Measurements from ENCODE around the gene SNCAIP. TPM values are rescaled to one million over a fixed set of nuclear protein-coding genes. Genes with fewer than 3 reads are reported as not detected.

The SNCAIP gene
- total RNA-seq, 4 donors from 2014 or later, result 0.88 to 13.0 (median 2.9) TPM

DNA sequence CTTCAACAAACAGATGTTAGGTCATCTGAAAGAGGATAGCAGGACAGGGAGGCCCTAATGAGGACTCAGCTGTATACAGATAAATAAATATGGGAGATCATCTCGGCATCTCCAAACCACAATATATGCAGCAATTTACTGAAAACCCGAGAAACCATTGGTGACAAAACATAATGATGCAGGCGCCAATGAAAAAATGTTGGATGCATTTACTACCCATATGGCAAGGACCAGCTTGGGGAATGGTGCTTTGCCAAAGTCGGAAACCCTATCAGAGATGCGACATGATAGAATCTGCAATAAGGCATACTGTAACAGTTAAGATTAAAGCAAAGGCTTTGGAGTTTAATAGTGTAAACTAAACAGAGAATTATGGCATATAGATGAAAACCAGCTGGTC is 92.0 kb downstream of the SNCAIP start:
- intact Hi-C loops (cut with DNase I; ENCODE audit: low total_unique reads), result no loop called here
- 84 to 91% methylated on average over 5 of the region's 5 CpGs for WGBS, 2 donors
- TF ChIP-seq POLR2A (IDR thresholded peaks at IDR 0.05), result no peak
- TF ChIP-seq, protein P1, sequence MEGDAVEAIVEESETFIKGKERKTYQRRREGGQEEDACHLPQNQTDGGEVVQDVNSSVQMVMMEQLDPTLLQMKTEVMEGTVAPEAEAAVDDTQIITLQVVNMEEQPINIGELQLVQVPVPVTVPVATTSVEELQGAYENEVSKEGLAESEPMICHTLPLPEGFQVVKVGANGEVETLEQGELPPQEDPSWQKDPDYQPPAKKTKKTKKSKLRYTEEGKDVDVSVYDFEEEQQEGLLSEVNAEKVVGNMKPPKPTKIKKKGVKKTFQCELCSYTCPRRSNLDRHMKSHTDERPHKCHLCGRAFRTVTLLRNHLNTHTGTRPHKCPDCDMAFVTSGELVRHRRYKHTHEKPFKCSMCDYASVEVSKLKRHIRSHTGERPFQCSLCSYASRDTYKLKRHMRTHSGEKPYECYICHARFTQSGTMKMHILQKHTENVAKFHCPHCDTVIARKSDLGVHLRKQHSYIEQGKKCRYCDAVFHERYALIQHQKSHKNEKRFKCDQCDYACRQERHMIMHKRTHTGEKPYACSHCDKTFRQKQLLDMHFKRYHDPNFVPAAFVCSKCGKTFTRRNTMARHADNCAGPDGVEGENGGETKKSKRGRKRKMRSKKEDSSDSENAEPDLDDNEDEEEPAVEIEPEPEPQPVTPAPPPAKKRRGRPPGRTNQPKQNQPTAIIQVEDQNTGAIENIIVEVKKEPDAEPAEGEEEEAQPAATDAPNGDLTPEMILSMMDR (IDR thresholded peaks at IDR 0.05), result no peak

DNA sequence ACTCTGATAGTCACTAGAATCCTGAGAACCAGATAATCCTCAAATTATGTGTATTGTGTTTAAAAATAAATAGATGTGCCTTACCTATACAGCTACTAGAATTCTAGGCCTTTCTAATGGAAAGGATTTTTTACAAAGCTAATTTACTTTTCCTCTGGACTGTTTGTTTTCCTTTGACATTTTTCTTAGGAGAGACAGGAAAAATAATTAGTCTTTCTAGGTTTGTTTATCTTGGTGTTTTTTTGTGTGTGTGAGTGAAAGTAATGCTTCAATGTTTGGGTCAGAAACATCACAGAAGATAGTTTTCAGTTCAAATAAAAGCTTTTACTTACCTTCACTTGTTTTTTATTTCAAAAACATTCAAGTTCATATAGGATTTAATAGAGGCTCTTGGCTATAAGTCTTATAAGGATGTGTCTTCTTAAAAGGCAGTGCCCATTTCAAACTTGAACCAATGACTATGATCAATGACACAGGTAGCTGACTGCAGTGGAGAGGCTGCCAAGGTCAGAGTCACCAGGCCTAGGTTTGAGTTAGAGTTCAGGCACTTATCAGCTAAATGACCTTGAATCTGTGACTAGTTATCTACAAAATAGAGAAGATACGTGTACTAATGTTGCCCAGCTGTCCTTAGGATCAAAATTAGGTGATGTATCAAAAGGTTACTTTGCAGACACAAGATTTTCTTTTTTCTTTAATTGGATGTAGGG is 92.8 kb downstream of the SNCAIP start:
- 84 to 87% methylated on average over 1 of the region's 1 CpG for WGBS, 2 donors
- no peak overlapping the region for H3K4me3 ChIP-seq (ENCODE audit: low read depth, poor library complexity, severe bottlenecking)
- no peak for TF ChIP-seq POLR2A (IDR thresholded peaks at IDR 0.05)
- TF ChIP-seq, protein P1 (IDR thresholded peaks at IDR 0.05), result no peak
- no peak for DNase-seq (ENCODE audit: low spot score in 2 of 2)
- intact Hi-C loops (cut with DNase I; ENCODE audit: low total_unique reads), result no loop called here

More for the DNA sequence above, 92.0 kb downstream of the SNCAIP start:
- no peak overlapping the region for H3K4me3 ChIP-seq (ENCODE audit: low read depth, poor library complexity, severe bottlenecking)
- DNase-seq (ENCODE audit: low spot score in 2 of 2), result no peak

DNA sequence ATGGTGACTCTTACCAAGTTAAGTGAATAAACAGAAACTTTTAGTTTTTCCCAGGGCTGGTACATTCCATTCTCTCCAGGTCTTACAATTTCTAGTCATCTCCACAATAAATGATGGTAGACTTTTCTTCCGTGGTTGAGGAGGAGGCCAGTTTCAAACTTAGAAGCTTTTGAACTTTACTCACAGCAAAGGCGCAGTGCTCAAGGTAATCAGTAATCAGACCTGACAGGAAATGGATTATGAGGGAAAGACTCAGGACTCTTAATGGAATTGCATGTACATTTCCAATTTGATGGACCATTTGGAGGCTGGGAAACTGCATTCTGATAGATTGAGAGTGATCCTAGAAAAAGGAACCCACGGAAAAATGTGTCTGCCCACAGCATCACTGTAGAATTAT is 93.7 kb downstream of the SNCAIP start:
- intact Hi-C loops (cut with DNase I; ENCODE audit: low total_unique reads), result no loop called here
- no peak for DNase-seq (ENCODE audit: low spot score in 2 of 2)
- TF ChIP-seq, protein P1 (IDR thresholded peaks at IDR 0.05), result no peak
- no peak for TF ChIP-seq POLR2A (IDR thresholded peaks at IDR 0.05)
- H3K4me3 ChIP-seq (ENCODE audit: low read depth, poor library complexity, severe bottlenecking), result no peak overlapping the region
- WGBS, 2 donors, result 95 to 97% methylated on average over 3 of the region's 3 CpGs

DNA sequence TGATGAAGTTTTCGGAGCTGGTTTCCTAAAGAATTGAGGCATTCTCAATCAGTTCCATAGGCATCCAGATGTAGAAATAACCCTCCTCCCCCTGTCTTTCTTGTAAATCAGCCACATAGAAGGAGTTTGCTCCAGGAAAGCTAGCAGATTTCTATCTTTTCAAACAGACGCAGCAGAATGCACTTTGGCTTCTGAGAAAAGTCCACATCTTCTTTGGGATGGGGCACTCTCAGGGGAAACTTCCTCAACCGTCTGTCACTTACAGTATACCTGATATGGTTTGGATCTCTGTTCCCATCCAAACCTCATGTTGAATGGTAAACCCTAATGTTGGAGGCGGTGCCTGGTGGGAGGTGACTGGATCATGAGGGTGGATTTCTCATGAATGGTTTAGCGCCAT is 94.1 kb downstream of the SNCAIP start:
- intact Hi-C loops (cut with DNase I; ENCODE audit: low total_unique reads), result no loop called here
- TF ChIP-seq POLR2A (IDR thresholded peaks at IDR 0.05), result no peak
- TF ChIP-seq, protein P1 (IDR thresholded peaks at IDR 0.05), result no peak
- H3K4me3 ChIP-seq (ENCODE audit: low read depth, poor library complexity, severe bottlenecking), result no peak overlapping the region
- DNase-seq (ENCODE audit: low spot score in 2 of 2), result no peak
- 92 to 95% methylated on average over 5 of the region's 5 CpGs for WGBS, 2 donors

DNA sequence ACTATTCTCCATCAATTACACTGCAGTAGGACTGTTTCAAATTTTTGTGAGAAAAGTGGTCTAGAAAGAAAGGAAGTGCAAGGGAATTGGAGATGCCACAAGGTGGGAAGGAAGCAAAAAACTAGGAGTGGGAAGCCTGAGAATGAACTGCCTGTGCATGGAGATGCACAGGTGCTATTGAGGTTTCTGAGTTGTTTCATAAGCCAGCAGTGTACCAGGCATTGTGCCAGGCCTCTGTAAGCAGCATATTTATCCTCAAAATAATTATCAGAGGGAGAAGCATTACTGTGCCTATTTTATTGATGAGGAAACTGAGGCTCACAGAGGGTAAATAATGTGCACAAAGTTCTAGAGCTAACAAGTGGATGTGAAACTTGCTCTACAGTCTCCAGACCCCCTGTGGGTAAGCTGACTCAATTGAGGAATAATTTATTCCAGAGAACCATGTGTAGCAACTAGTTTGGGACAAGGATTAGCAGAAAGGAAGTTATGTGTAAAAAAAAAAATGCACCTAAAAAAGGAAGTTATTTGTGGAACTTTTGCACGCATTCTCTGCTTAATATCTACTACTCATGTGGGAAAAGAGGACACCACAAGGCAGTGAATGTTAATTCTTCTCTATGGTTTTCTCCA is 96.7 kb downstream of the SNCAIP start:
- intact Hi-C loops (cut with DNase I; ENCODE audit: low total_unique reads), result no loop called here
- TF ChIP-seq, protein P1 (IDR thresholded peaks at IDR 0.05), result no peak
- no peak for TF ChIP-seq POLR2A (IDR thresholded peaks at IDR 0.05)
- DNase-seq (ENCODE audit: low spot score in 2 of 2), result no peak
- 78 to 87% methylated on average over 1 of the region's 1 CpG for WGBS, 2 donors
- no peak overlapping the region for H3K4me3 ChIP-seq (ENCODE audit: low read depth, poor library complexity, severe bottlenecking)

Measured in lower leg skin (tissue), 4 donors.